HEK293 (cell line): Measurements from ENCODE around the gene TATDN2.

Experiments
- CTCF ChIA-PET: fragments of 350-600 bp; formaldehyde crosslinking; extraction: SDS; loops from one replicate; lab custom pipeline; 2021; ENCODE audit warnings: antibody characterized with exemption; lab: Yijun Ruan, JAX
- POLR2A ChIA-PET: fragments of 300-600 bp; formaldehyde crosslinking; extraction: SDS; loops from one replicate; lab custom pipeline; 2020; ENCODE audit warnings: antibody characterized with exemption, inconsistent platforms; lab: Yijun Ruan, JAX
- H3K27ac ChIP-seq: fragments of 200-500 bp; sonication (Bioruptor generic); 2 replicates; pipeline ENCODE4 v1.5.1; 2014; ENCODE audit warnings: low read depth, low read length, control low read depth, inconsistent platforms; ENCODE audit errors: extremely low read depth
- H3K36me3 ChIP-seq, 2 experiments: fragments of 200-500 bp in 1 of 2; sonication (Bioruptor generic) in 1 of 2; 1 replicate in 1 of 2; 2 replicates in 1 of 2; pipeline ENCODE4 v1.5.1; 2014 to 2017; ENCODE audit warnings: inconsistent platforms in 2 of 2, low read length in 2 of 2; ENCODE audit not compliant: control insufficient read depth in 2 of 2, insufficient read depth in 1 of 2
- H3K4me1 ChIP-seq: fragments of 200-500 bp; sonication (Bioruptor generic); 2 replicates; pipeline ENCODE4 v1.5.1; 2014; ENCODE audit warnings: mild to moderate bottlenecking, low read length, inconsistent platforms; ENCODE audit not compliant: control insufficient read depth, insufficient read depth
- H3K4me3 ChIP-seq: 2 replicates; pipeline ENCODE4 v1.5.1; 2011; ENCODE audit warnings: low read depth, mild to moderate bottlenecking, control low read depth, low read length, moderate library complexity
- H3K9me3 ChIP-seq: fragments of 200-500 bp; sonication (Bioruptor generic); 2 replicates; pipeline ENCODE4 v1.5.1; 2014; ENCODE audit warnings: low read depth, low read length, inconsistent platforms; ENCODE audit not compliant: control insufficient read depth, insufficient read depth
- HOXD13 ChIP-seq: sonication (generic); formaldehyde crosslinking; IDR thresholded peaks from 2 replicates; pipeline ENCODE4 v1.8.0; 2022; ENCODE audit warnings: missing genetic modification reagents, borderline replicate concordance
- ZBTB20 ChIP-seq: fragments of 450-650 bp; formaldehyde crosslinking; IDR thresholded peaks from 2 replicates; pipeline ENCODE4 v1.5.1; 2016; ENCODE audit warnings: missing biosample characterization, missing genetic modification characterization
- ZFP41 ChIP-seq: fragments of 450-650 bp; formaldehyde crosslinking; IDR thresholded peaks from 2 replicates; pipeline ENCODE4 v1.5.1; 2016; ENCODE audit warnings: missing biosample characterization, missing genetic modification characterization, borderline replicate concordance
- ZNF112 ChIP-seq: fragments of 450-650 bp; formaldehyde crosslinking; IDR thresholded peaks from 2 replicates; pipeline ENCODE4 v1.5.0; 2017; ENCODE audit warnings: missing biosample characterization, missing genetic modification characterization
- ZNF114 ChIP-seq: fragments of 450-650 bp; formaldehyde crosslinking; IDR thresholded peaks from 2 replicates; pipeline ENCODE4 v1.5.0; 2017; ENCODE audit warnings: missing biosample characterization, missing genetic modification characterization
- ZNF19 ChIP-seq: fragments of 450-650 bp; formaldehyde crosslinking; IDR thresholded peaks from 2 replicates; pipeline ENCODE4; 2016; ENCODE audit warnings: missing biosample characterization, missing genetic modification characterization, low read depth
- ZNF202 ChIP-seq: fragments of 450-650 bp; formaldehyde crosslinking; IDR thresholded peaks from 2 replicates; pipeline ENCODE4 v1.5.1; 2016; ENCODE audit warnings: missing biosample characterization, missing genetic modification characterization, borderline replicate concordance
- ZNF266 ChIP-seq: fragments of 450-650 bp; formaldehyde crosslinking; IDR thresholded peaks from 2 replicates; pipeline ENCODE4 v1.5.1; 2016; ENCODE audit warnings: missing biosample characterization, missing genetic modification characterization, low read depth
- ZNF324 ChIP-seq: fragments of 450-650 bp; formaldehyde crosslinking; IDR thresholded peaks from 2 replicates; pipeline ENCODE4 v1.5.1; 2016; ENCODE audit warnings: missing biosample characterization, missing genetic modification characterization
- ZNF366 ChIP-seq: fragments of 450-650 bp; formaldehyde crosslinking; conservative IDR thresholded peaks from 2 replicates; pipeline ENCODE4 v1.5.1; 2016; ENCODE audit warnings: missing biosample characterization, missing genetic modification characterization
- ZNF394 ChIP-seq: fragments of 450-650 bp; formaldehyde crosslinking; IDR thresholded peaks from 2 replicates; pipeline ENCODE4 v1.5.1; 2016; ENCODE audit warnings: missing biosample characterization, missing genetic modification characterization, mild to moderate bottlenecking, moderate library complexity, borderline replicate concordance
- ZNF416 ChIP-seq: fragments of 450-650 bp; formaldehyde crosslinking; IDR thresholded peaks from 2 replicates; pipeline ENCODE4 v1.5.1; 2016; ENCODE audit warnings: missing biosample characterization, missing genetic modification characterization
- ZNF521 ChIP-seq: fragments of 450-650 bp; formaldehyde crosslinking; IDR thresholded peaks from 2 replicates; pipeline ENCODE4 v1.5.1; 2017; ENCODE audit warnings: missing biosample characterization, mild to moderate bottlenecking, missing genetic modification characterization
- ZNF571 ChIP-seq: fragments of 450-650 bp; formaldehyde crosslinking; IDR thresholded peaks from 2 replicates; pipeline ENCODE4 v1.5.0; 2017; ENCODE audit warnings: missing biosample characterization, missing genetic modification characterization
- ZNF610 ChIP-seq: fragments of 450-650 bp; formaldehyde crosslinking; IDR thresholded peaks from 2 replicates; pipeline ENCODE4 v1.5.1; 2016; ENCODE audit warnings: missing biosample characterization, missing genetic modification characterization, borderline replicate concordance
- ZNF629 ChIP-seq: fragments of 450-650 bp; formaldehyde crosslinking; IDR thresholded peaks from 2 replicates; pipeline ENCODE4 v1.5.1; 2017; ENCODE audit warnings: missing biosample characterization, missing genetic modification characterization
- ZNF670 ChIP-seq: fragments of 450-650 bp; formaldehyde crosslinking; IDR thresholded peaks from 2 replicates; pipeline ENCODE4 v1.5.1; 2016; ENCODE audit warnings: missing biosample characterization, missing genetic modification characterization, low read depth
- ZNF792 ChIP-seq: fragments of 450-650 bp; formaldehyde crosslinking; IDR thresholded peaks from 2 replicates; pipeline ENCODE4 v1.5.1; 2016; ENCODE audit warnings: missing biosample characterization, missing genetic modification characterization
- ZNF843 ChIP-seq: fragments of 450-650 bp; formaldehyde crosslinking; IDR thresholded peaks from 2 replicates; pipeline ENCODE4 v1.5.1; 2016; ENCODE audit warnings: missing biosample characterization, missing genetic modification characterization
- TF ChIP-seq, protein P1 (sequence below): fragments of 450-650 bp; formaldehyde crosslinking; IDR thresholded peaks from 2 replicates; pipeline ENCODE4 v1.5.1; 2016; ENCODE audit warnings: missing biosample characterization, missing genetic modification characterization
- TF ChIP-seq, protein P2 (sequence below): fragments of 450-650 bp; formaldehyde crosslinking; IDR thresholded peaks from 2 replicates; pipeline ENCODE4 v1.5.1; 2016; ENCODE audit warnings: missing biosample characterization, missing genetic modification characterization
- TF ChIP-seq, protein P3 (sequence below): fragments of 450-650 bp; formaldehyde crosslinking; IDR thresholded peaks from 2 replicates; pipeline ENCODE4 v1.5.1; 2016; ENCODE audit warnings: missing biosample characterization, missing genetic modification characterization
- TF ChIP-seq, protein P4 (sequence below): fragments of 450-650 bp; formaldehyde crosslinking; IDR thresholded peaks from 2 replicates; pipeline ENCODE4 v1.5.1; 2016; ENCODE audit warnings: missing biosample characterization, missing genetic modification characterization, borderline replicate concordance

TATDN2 gene

DNA sequence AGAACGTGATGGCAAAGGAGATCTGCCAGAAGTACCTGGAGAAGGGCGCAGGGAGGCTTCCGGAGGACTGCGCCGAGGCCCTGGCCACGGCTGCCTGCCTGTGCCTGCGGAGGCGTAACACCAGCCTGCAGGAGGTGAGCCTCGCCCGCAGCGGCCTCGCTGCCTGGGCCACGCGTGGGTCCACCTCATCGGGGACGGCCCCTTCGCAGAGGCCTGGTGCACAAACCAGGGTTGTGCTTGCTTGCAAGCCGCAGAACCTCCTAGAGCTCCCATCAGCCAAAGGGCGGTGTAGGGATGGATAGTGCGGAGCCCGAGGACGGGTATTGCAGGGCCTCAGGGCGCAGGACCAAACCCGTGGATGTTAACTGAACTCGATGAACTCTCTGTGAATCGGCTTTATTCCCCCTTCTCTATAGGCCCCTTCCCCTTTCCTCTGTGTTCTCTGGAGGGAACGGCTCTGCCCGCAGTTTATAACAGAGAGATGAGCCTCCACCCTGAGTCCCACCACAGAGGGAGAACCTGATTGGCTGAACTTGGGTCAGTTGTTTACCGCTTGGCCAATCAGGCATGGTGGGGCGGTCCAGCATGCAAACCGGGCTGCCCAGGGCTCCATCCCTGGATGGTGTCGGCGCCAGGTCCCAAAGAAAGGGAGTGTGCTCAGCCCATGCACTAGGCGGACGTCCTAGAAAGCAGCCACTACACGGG lies 13.6 kb upstream of the TATDN2 start:
- Histone ChIP-seq H3K4me3 (no peak overlapping the region), H3K4me1 (no peaks in the 10 kb centered on the region), H3K27ac (no peak overlapping the region), H3K9me3 (no peaks in the 10 kb centered on the region), H3K36me3 (peaks cover 0 to 14% of the 10 kb centered on the region in 2 experiments; a peak in 2 of 3 replicates)
- no peak for TF ChIP-seq ZNF324 (tag by site-specific recombination)
- no peak for TF ChIP-seq ZNF114
- TF ChIP-seq, protein P1, sequence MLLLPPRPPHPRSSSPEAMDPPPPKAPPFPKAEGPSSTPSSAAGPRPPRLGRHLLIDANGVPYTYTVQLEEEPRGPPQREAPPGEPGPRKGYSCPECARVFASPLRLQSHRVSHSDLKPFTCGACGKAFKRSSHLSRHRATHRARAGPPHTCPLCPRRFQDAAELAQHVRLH = no peak
- TF ChIP-seq, protein P2, sequence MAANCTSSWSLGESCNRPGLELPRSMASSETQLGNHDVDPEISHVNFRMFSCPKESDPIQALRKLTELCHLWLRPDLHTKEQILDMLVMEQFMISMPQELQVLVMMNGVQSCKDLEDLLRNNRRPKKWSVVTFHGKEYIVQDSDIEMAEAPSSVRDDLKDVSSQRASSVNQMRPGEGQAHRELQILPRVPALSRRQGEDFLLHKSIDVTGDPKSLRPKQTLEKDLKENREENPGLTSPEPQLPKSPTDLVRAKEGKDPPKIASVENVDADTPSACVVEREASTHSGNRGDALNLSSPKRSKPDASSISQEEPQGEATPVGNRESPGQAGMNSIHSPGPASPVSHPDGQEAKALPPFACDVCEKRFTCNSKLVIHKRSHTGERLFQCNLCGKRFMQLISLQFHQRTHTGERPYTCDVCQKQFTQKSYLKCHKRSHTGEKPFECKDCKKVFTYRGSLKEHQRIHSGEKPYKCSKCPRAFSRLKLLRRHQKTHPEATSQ (tag by site-specific recombination) = no peak
- TF ChIP-seq ZNF366 (tag by site-specific recombination) = no peak
- TF ChIP-seq ZNF792 (tag by site-specific recombination) = no peak
- no peak for TF ChIP-seq ZNF19 (tag by site-specific recombination)
- no peak for TF ChIP-seq ZNF202 (tag by site-specific recombination)
- TF ChIP-seq ZBTB20 (tag by site-specific recombination) = no peak
- no peak for TF ChIP-seq ZNF670
- no peak for TF ChIP-seq ZNF843 (tag by site-specific recombination)
- no peak for TF ChIP-seq ZNF394 (tag by site-specific recombination)
- TF ChIP-seq ZNF610 = no peak
- TF ChIP-seq HOXD13 (CRISPR knock-in tag) = no peak
- ChIA-PET POLR2A (no interaction called here), CTCF (no interaction called here)

DNA sequence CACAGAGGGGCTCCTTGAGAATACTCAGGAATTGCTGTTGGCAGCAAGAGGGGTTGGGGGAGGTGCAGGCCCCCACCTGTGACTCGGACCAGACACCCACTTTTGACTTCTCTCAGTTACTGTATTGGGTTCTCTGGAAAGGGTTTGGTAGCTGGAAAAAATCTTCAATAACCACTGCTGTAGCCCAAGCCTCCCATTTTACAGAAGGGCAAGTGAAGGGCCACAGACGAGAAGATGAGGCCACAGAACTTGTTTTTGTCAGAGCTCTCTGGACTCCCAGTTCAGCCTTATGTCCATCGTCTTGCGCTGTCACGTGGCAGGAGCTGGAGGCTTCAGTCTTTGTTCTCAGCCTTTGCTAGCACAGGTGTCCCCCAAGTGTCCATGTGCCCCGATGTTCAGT lies 12.7 kb upstream of the TATDN2 start:
- ChIA-PET CTCF (no interaction called here), POLR2A (no interaction called here)
- H3K4me1 ChIP-seq = no peaks in the 10 kb centered on the region
- H3K9me3 ChIP-seq = no peaks in the 10 kb centered on the region
- H3K4me3 ChIP-seq = no peak overlapping the region
- H3K27ac ChIP-seq = no peak overlapping the region
- TF ChIP-seq ZNF416 (tag by site-specific recombination) (no peak), ZNF571 (no peak), ZNF629 (no peak), ZNF112 (no peak), ZNF114 (no peak), ZFP41 (tag by site-specific recombination) (no peak)
- TF ChIP-seq, all 188 proteins: peak for 0
- H3K36me3 ChIP-seq = peaks cover 0 to 14% of the 10 kb centered on the region in 2 experiments; a peak in 1 of 3 replicates

DNA sequence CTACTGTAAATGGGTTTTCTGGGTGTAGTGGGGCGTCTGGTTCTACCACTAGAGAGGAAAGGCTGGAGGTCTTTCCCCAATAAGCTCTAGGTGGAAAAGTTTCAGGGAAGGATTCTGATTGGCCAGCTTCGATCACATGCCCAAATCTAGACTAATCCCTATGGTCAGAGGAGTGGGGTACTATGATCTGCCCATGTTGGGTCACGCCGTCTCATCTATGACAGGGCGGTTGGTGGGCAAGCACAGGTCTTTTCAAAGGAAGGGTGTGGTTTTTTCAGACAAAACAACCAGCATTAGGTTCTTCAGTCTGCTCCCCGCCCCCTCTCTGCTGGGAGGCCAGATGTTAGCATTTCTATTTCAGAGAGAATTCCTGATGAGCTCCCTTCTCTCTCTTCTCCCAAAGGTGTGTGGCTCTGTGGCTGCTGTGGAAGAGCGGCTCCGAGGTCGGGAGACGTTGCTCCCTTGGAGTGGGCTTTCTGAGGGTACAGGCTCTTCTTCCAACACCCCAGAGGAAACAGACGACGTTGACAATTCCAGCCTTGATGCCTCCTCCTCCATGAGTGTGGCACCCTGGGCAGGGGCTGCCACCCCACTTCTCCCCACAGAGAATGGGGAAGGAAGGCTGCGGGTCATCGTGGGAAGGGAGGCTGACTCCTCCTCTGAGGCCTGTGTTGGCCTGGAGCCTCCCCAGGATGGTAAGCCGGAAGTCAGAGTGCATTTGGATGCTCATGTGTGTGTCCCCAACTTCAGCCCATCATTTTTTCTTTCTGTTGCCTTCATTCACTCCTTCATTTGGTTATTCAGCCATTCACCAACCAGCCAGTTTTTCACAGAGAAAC lies 9.7 kb upstream of the TATDN2 start:
- POLR2A ChIA-PET = interaction anchor here (1.2 to 1.7 kb wide), 2 partner anchors 9 to 97 kb away, joined by 3 to 5 read pairs; partner anchors contain the start of genes TATDN2 and VHL
- H3K36me3 ChIP-seq = peaks cover 0 to 14% of the 10 kb centered on the region in 2 experiments; a peak in 1 of 3 replicates
- H3K9me3 ChIP-seq = no peaks in the 10 kb centered on the region
- no peak overlapping the region for H3K4me3 ChIP-seq
- no peaks in the 10 kb centered on the region for H3K4me1 ChIP-seq
- H3K27ac ChIP-seq = no peak overlapping the region
- CTCF ChIA-PET = no interaction called here
- no peak for TF ChIP-seq ZNF266
- TF ChIP-seq, protein P3, sequence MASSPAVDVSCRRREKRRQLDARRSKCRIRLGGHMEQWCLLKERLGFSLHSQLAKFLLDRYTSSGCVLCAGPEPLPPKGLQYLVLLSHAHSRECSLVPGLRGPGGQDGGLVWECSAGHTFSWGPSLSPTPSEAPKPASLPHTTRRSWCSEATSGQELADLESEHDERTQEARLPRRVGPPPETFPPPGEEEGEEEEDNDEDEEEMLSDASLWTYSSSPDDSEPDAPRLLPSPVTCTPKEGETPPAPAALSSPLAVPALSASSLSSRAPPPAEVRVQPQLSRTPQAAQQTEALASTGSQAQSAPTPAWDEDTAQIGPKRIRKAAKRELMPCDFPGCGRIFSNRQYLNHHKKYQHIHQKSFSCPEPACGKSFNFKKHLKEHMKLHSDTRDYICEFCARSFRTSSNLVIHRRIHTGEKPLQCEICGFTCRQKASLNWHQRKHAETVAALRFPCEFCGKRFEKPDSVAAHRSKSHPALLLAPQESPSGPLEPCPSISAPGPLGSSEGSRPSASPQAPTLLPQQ (tag by site-specific recombination) = no peak
- no peak for TF ChIP-seq ZNF521 (tag by site-specific recombination)
- TF ChIP-seq, protein P4, sequence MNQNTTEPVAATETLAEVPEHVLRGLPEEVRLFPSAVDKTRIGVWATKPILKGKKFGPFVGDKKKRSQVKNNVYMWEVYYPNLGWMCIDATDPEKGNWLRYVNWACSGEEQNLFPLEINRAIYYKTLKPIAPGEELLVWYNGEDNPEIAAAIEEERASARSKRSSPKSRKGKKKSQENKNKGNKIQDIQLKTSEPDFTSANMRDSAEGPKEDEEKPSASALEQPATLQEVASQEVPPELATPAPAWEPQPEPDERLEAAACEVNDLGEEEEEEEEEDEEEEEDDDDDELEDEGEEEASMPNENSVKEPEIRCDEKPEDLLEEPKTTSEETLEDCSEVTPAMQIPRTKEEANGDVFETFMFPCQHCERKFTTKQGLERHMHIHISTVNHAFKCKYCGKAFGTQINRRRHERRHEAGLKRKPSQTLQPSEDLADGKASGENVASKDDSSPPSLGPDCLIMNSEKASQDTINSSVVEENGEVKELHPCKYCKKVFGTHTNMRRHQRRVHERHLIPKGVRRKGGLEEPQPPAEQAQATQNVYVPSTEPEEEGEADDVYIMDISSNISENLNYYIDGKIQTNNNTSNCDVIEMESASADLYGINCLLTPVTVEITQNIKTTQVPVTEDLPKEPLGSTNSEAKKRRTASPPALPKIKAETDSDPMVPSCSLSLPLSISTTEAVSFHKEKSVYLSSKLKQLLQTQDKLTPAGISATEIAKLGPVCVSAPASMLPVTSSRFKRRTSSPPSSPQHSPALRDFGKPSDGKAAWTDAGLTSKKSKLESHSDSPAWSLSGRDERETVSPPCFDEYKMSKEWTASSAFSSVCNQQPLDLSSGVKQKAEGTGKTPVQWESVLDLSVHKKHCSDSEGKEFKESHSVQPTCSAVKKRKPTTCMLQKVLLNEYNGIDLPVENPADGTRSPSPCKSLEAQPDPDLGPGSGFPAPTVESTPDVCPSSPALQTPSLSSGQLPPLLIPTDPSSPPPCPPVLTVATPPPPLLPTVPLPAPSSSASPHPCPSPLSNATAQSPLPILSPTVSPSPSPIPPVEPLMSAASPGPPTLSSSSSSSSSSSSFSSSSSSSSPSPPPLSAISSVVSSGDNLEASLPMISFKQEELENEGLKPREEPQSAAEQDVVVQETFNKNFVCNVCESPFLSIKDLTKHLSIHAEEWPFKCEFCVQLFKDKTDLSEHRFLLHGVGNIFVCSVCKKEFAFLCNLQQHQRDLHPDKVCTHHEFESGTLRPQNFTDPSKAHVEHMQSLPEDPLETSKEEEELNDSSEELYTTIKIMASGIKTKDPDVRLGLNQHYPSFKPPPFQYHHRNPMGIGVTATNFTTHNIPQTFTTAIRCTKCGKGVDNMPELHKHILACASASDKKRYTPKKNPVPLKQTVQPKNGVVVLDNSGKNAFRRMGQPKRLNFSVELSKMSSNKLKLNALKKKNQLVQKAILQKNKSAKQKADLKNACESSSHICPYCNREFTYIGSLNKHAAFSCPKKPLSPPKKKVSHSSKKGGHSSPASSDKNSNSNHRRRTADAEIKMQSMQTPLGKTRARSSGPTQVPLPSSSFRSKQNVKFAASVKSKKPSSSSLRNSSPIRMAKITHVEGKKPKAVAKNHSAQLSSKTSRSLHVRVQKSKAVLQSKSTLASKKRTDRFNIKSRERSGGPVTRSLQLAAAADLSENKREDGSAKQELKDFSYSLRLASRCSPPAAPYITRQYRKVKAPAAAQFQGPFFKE (tag by site-specific recombination) = no peak
